ENCODE results near the gene NLRP1.

The NLRP1 gene

GRCh38 chr17:5584383-5585286 lies at the start of gene NLRP1:
Gene NLRP1 (minus strand): TSS chr17:5584509. CDS start chr17:5583957, 552 bp downstream.
- peak; percentile 91 for DNase-seq

DNA sequence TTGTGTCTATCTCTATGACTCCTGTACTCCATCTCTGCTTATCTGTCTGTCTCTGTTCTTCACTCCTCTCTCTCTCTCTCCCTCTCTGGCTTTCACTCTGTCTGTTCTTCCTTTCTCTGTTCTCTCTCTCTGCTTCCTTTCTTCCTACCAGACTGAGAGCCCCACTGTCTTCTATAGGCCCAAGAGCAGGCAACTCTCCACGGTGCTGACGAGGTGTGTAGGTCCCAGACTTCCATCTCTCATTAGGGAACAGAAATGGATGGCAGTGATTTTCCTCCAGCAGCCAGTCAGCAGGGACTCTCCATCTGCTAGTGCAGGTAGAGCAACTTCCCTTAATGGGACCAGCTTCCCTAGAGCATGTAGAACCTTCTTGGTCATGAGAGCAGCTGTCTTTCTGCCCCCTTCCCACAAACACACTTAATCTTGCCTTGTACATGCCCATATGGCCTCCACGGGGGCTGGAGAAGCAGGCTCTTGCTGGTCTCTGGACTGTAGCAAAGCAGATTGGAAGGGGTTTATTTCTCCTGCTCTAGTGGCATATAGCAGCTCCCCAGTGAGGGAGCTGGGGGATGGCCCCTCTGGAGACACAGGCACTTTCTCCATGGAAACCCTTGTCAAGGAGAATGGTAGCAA lies 47.8 kb upstream of the NLRP1 start:
- no peak for DNase-seq

DNA sequence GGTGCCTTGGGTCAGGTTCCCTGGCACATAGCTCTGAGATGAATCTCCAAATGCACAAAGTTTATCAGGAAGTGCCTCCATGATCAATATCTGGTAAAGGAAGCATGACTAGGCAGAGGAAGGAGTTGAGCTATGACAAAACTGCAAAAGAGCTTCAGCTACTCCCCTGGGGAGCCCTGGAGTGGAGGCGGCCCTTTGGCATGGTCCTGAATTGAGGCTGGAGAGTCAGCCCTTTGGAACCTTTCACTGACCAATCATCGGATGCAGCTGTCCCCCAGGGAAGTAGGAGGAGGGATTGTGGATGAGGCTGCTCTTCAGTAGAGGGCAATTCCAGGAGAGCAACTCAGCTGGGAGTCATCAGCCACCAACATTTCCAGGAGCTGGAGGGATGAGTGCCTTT lies 46.1 kb upstream of the NLRP1 start:
- peak; percentile 61 for DNase-seq

DNA sequence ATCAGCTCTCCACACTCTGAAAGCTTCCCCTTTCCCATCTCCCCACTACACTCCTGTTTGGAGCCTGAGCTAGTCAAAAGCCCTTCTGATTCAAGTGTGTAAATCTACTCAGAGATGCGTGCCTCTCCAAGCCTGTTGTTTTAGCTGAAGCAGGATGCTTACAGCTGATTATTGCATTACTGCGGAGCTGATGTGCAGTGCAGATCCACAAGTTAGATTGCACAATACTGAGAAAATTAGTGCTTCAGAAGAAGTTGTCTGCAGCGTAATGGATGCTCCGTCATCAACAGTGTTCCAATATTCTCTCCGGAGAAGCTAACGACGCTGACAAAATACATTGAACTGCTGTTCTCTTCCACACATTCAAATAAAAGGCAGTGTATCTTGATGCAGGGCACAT lies 44.8 kb upstream of the NLRP1 start:
- DNase-seq: no peak

GRCh38 chr17:5628262-5628661 lies 44.0 kb upstream of the NLRP1 start:
- DNase-seq: no peak

DNA sequence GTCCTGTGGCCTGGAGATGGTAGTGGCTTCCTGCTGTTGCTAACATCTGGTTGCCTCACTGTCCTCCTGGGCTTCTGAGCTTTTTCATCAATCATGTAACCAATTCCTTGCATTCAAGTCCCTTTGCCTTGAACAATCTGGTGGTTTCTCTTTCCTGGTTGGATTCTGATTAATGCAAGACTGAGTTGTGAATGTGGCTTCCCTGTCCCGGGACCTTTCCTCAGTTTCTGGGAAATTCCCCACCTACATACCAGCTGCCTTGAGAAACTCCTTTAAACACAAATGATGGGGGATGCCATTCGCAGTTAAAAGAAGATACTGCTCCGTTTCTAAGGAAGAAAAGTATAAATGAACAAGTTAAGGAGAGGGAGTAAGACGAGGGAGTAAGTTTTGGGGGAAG lies 39.9 kb upstream of the NLRP1 start:
- no peak for DNase-seq

DNA sequence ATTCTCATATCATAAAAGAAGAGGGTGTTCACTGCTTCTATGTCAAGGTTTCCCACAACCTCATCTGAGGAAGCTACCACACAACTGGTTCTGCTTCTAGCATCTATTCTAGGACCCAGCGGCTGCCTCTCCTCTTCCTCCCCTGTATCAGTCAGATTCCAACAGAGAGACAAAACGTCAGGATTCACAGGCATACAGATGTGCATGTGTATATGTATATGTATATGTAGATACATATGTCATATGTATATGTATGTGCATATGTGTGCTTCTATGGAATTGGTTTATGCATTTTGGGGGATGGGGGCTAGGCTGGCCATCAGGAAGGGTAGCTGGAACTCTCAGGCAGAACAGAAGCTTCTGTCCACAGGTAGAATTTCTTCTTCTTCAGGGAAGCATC lies 37.4 kb upstream of the NLRP1 start:
- DNase-seq: no peak

DNA sequence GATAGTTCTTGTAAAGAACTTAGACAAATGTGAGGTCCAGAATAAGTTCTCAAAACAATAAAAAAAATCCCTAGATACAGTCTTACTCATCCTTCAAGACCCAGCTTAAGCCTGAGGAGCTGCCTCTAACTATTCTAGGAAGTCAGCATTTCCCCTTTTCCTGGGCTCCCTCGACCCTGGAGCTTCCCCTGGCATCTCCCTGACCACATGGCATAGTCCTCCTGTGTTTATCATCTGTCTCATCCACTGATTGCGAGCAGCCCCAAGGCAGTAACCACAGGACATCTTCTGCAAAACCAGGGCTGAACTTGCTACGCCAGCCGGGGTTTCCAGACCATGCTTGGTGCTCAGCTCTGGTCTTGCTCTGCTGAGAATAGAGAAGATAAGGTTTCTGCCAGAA lies 36.7 kb upstream of the NLRP1 start:
- DNase-seq: no peak

DNA sequence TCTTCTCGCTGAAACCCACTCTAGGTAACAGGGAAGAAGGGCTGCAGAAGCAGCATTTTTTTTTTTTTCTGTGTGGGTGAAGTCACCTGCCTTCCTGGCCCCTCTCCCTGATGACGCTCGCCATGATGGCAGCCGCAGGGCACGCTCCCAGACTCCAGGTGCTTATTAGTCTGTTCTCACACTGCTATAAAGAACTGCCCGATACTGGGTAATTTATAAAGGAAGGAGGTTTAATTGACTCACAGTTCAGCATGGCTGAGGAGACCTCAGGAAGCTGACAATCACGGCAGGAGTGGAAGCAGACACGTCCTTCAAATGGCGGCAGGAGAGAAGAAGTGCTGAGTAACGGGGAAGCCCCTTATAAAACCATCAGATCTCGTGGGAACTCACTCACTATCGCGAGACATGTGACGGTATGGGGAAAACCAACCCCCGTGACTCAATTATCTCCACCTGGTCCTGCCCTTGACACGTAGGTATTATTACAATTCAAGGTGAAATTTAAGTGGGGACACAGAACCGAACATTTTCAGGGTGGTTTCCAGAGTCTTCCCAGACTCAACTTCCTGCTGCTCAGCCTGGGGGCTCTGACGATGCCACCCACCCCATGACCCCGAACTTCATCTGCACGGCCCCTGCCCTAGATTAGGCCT lies 34.9 kb upstream of the NLRP1 start:
- DNase-seq: no peak

DNA sequence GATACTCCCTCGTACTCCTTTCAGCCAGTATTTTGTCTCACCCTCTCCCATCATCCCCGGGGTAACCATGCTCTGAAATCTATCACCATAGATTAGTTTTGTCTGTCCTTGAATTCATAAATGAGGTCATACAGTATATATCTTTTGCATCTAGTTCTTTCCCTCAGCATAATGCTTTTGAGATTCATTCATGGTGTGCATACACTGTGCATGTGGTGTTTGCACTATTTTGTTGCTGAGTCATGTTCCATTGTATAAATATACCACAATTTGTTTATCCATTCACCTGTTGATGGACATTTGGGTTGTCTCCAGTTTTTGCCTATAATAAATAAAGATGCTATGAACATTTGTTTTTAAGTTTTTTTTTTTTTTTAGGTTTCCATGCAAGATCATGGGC lies 34.2 kb upstream of the NLRP1 start:
- DNase-seq: no peak

DNA sequence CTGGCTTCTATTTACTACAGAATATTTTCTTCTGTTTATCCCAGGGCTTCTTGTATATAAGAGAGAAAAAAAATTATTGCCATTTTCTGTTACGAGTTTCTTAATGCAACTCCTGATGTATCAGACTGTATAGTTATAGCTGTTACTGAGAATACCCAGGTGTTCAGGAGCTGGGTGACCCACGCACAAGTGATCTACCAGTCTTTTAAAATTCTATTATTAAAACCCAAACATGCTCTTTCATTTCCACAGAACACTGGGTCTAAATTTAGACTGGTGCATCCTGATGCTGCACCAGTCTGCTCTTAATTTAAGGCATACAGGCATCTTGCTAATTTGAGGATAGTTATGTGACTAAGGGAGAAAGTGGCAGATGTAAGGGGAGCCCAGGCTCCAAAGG lies 31.2 kb upstream of the NLRP1 start:
- no peak for DNase-seq

DNA sequence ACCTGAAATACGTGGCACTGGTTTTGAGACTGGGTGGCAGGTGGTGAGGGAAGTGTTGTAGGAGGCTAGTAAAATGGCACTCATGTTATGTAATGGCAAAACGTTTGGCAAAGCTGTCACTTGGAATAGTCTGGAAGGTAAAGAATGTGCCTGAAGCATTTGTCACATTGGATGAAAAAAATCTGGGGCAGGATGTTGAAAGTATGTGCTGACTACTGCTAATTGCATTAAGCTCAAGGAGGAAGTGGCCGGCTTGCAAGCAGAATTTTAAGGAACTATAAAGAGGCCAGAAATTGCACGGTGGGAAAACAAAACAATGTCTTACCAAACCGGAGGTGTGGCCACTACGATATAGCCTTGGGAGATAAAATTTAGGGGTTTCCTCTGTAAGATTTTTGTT lies 26.6 kb upstream of the NLRP1 start:
- no peak for DNase-seq

GRCh38 chr17:5608399-5609112 lies 24.2 kb upstream of the NLRP1 start:
- DNase-seq: no peak

DNA sequence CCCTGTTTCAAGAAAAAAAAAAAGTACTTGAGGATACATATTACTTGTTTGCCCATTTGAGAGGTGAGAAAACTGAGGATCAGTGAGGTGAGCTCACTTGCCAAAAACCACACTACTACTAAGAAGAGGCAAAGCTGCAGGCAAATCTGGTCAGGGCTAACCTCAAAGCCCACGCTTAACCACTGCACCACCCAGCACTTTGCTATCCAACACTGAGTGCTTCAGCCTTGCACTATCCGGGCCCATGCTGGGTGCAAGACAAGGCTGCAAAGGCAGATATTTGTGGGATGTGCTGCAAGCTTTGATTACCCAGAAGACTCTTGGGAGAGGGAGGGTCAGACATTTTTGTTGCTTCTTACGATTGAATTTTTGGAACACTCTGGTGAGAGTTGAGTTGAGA lies 23.6 kb upstream of the NLRP1 start:
- DNase-seq: no peak

- DNase-seq: no peak
Measured at GRCh38 chr17:5605452-5605851, 21.1 kb upstream of the NLRP1 start.

DNA sequence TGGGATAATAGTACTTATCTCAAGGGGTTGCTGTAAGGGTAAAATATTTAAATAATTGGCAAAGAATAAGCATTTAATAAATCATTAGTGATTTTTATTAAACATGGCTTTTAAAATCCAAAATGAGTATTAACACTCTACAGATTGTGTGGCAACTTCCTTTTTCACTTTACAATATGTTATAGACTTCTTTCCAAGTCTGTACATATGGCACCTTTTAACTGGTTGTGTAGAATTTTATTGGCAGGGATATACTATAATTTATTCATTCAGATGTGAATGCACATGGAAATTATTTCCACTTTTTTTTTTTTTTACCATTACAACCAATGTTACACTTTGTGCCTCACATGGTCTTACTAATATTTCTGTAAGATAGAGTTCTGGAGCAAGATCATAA lies 15.7 kb upstream of the NLRP1 start:
- no peak for DNase-seq

DNA sequence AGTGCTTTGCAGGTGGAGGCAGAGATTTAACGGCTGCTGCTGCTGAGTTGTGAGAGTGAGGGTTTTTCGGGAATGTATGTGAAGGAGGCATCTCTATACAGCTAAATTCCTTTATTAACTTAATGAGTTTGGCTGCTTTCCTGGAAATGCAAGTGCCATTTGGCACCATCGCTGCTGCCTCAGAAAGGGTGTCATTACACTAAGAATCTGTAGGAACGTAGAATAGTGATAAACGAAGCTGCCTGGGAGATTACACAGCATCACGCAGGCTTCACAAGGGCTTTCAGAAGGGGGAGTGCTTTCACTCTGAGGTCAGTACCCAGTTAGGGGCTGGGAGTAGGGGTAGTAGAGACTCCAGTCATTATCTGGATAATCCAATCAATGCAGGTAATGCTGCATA lies 14.1 kb upstream of the NLRP1 start:
- no peak for DNase-seq

DNA sequence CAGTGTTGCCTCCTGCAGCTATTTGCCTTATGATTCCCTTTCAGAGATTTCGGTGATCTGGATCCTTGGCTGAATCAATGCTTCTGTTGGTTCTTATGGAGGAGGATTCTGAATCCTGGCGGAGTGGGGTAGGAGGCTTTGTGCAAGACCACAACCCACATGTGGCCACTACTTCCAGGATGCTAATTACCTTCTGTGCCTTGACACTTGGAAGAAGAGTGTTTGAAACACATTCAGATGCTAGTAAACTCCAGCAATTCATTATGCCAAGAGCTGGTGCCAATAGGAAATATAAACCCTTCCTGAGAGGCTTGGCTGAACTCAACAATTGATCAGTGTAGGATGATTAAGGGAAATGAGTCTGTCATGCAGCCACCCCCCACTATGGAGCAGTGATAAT lies 12.1 kb upstream of the NLRP1 start:
- DNase-seq: no peak

- no peak for DNase-seq
Measured at GRCh38 chr17:5595831-5596230, 11.5 kb upstream of the NLRP1 start.

DNA sequence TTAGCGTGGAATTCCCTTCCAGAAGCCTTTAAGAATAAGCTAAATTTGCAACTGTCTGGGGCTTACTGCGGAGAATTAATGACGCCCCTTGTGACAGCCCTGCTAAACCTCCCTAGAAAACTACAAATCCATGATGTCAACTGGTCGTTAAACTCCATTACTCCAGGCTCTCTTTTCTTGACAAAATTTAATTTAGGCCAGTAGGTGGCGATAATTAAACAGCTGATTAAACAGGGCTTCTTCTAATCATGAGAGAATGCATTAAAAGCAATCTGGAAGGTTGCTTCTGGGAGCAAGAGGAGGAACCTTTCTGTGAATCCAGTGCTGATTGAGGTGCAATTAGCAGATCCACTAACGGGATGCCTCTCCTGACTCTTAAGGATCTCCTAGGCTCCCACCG lies 8.1 kb upstream of the NLRP1 start:
- peak; percentile 44 for DNase-seq

- no peak for DNase-seq
Measured at GRCh38 chr17:5591966-5592365, 7.7 kb upstream of the NLRP1 start.

DNA sequence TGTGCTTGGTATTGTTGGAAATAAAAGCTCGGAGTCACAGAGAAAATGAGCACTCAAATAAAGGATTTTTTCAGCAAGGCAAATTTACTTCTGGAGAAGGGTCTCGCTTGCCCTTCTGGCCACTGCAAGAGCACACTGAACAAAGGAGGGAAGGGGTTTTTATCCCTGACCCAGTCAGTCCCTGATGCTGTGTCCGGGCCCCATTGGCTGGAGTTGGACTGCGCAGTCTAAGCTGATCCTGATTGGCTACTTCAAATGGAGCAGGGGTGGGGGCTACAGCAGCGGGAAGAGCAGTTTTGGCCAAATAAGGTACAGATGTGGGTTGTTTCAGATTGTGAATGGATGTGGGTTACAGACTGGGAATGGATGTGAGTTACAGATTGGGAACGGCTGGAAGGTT lies 4.3 kb upstream of the NLRP1 start:
- no peak for DNase-seq

GRCh38 chr17:5587438-5588032 lies 3.2 kb upstream of the NLRP1 start:
- peak; percentile 78 for DNase-seq

Measured in fibroblast of skin of right quadriceps (primary cell).